ENCODE measurements around the gene NEK11. TPM values are rescaled to one million over a fixed set of nuclear protein-coding genes. Genes with fewer than 3 reads are reported as not detected.

NEK11 gene
- total RNA-seq, 1 experiment from 2014 or later: 13.2 TPM

- Histone ChIP-seq H3K36me3 (ENCODE audit: low read depth) (no peaks in the 10 kb centered on the region), H3K9me3 (ENCODE audit: insufficient read depth, low read depth) (no peaks in the 10 kb centered on the region), H2AFZ (no peak overlapping the region), H3K4me2 (no peak overlapping the region), H3K4me3 (no peak overlapping the region), H3K9me2 (ENCODE audit: insufficient read depth) (no peaks in the 10 kb centered on the region), H3K4me1 (replicated peaks; ENCODE audit: insufficient read depth) (no peaks in the 10 kb centered on the region), H4K20me1 (ENCODE audit: insufficient read depth) (no peaks in the 10 kb centered on the region), H3F3A (ENCODE audit: insufficient read depth, low read depth) (no peaks in the 10 kb centered on the region), H3K27ac (no peak overlapping the region), H3K79me2 (ENCODE audit: low read depth) (no peaks in the 10 kb centered on the region), H3K27me3 (ENCODE audit: insufficient read depth, low read depth) (no peaks in the 10 kb centered on the region)
- intact Hi-C loops (cut with micrococcal nuclease; ENCODE audit: unreplicated experiment): no loop called here
- no peak for TF ChIP-seq CTCF (conservative IDR thresholded peaks at IDR 0.05)
- no TSS peak for BruUV-seq (replicated peaks)
- DNase-seq: no peak
- ChIA-PET CTCF (no interaction called here), POLR2A (ENCODE audit: unreplicated experiment) (no interaction called here)
Measured at GRCh38 chr3:131079086-131079485, 52.4 kb downstream of the NEK11 start.

- intact Hi-C loops (cut with micrococcal nuclease; ENCODE audit: unreplicated experiment): no loop called here
- POLR2A ChIA-PET (ENCODE audit: unreplicated experiment): no interaction called here
- no peaks in the 10 kb centered on the region for H3K27me3 ChIP-seq (ENCODE audit: insufficient read depth, low read depth)
Measured at GRCh38 chr3:131081224-131081623, 54.5 kb downstream of the NEK11 start.

GRCh38 chr3:131082246-131082645 is 55.6 kb downstream of the NEK11 start:
- H3K4me2 ChIP-seq: no peak overlapping the region
- no peak overlapping the region for H2AFZ ChIP-seq
- H3K4me3 ChIP-seq: no peak overlapping the region
- H3F3A ChIP-seq (ENCODE audit: insufficient read depth, low read depth): no peaks in the 10 kb centered on the region
- no peaks in the 10 kb centered on the region for H3K4me1 ChIP-seq (replicated peaks; ENCODE audit: insufficient read depth)
- H3K27me3 ChIP-seq (ENCODE audit: insufficient read depth, low read depth): no peaks in the 10 kb centered on the region
- H3K9me3 ChIP-seq (ENCODE audit: insufficient read depth, low read depth): no peaks in the 10 kb centered on the region
- no peak for DNase-seq
- ChIA-PET POLR2A (ENCODE audit: unreplicated experiment) (no interaction called here), CTCF (no interaction called here)
- H3K79me2 ChIP-seq (ENCODE audit: low read depth): no peaks in the 10 kb centered on the region
- H3K9me2 ChIP-seq (ENCODE audit: insufficient read depth): no peaks in the 10 kb centered on the region
- H3K36me3 ChIP-seq (ENCODE audit: low read depth): no peaks in the 10 kb centered on the region
- BruUV-seq (replicated peaks): no TSS peak
- H4K20me1 ChIP-seq (ENCODE audit: insufficient read depth): no peaks in the 10 kb centered on the region
- no peak overlapping the region for H3K27ac ChIP-seq
- TF ChIP-seq EZH2 (IDR thresholded peaks at IDR 0.05; ENCODE audit: low read depth) (no peak), CTCF (conservative IDR thresholded peaks at IDR 0.05) (no peak)
- intact Hi-C loops (cut with micrococcal nuclease; ENCODE audit: unreplicated experiment): no loop called here

More at GRCh38 chr3:131081224-131081623, 54.5 kb downstream of the NEK11 start:
- Histone ChIP-seq H3K4me2 (no peak overlapping the region), H3K9me2 (ENCODE audit: insufficient read depth) (no peaks in the 10 kb centered on the region), H2AFZ (no peak overlapping the region), H3K36me3 (ENCODE audit: low read depth) (no peaks in the 10 kb centered on the region), H3F3A (ENCODE audit: insufficient read depth, low read depth) (no peaks in the 10 kb centered on the region), H3K4me1 (replicated peaks; ENCODE audit: insufficient read depth) (no peaks in the 10 kb centered on the region), H4K20me1 (ENCODE audit: insufficient read depth) (no peaks in the 10 kb centered on the region), H3K4me3 (no peak overlapping the region), H3K79me2 (ENCODE audit: low read depth) (no peaks in the 10 kb centered on the region), H3K27ac (no peak overlapping the region), H3K9me3 (ENCODE audit: insufficient read depth, low read depth) (no peaks in the 10 kb centered on the region)
- DNase-seq: no peak
- CTCF ChIA-PET: no interaction called here
- TF ChIP-seq EZH2 (IDR thresholded peaks at IDR 0.05; ENCODE audit: low read depth) (no peak), CTCF (conservative IDR thresholded peaks at IDR 0.05) (no peak)
- no TSS peak for BruUV-seq (replicated peaks)

Measured in PC-9 (cell line).